Measurements from ENCODE around the gene CCDC122.
"Not testable (repeated sequence)": the region's sequence is repeated elsewhere in the genome, so short reads cannot be mapped to it uniquely, and the experiment has no call there.

CCDC122 gene

GRCh38 chr13:43876366-43876765 is 3.2 kb downstream of the CCDC122 start:
- DNase-seq = no peak

GRCh38 chr13:43874504-43875092 is 4.9 kb downstream of the CCDC122 start:
- DNase-seq = no peak

- no peak for DNase-seq
These were observed 7.4 kb downstream of the CCDC122 start for GRCh38 chr13:43872181-43872580.

- no peak for DNase-seq
These were observed 13.6 kb downstream of the CCDC122 start for GRCh38 chr13:43865892-43866291.

- DNase-seq = no peak
These were observed 14.6 kb downstream of the CCDC122 start for GRCh38 chr13:43864921-43865320.

GRCh38 chr13:43861863-43862262 is 17.7 kb downstream of the CCDC122 start:
- no peak for DNase-seq

- no peak for DNase-seq
These were observed 26.6 kb downstream of the CCDC122 start for GRCh38 chr13:43852923-43853404.

- no peak for DNase-seq
These were observed 28.7 kb downstream of the CCDC122 start for GRCh38 chr13:43850873-43851272.

- no peak for DNase-seq
These were observed 31.4 kb downstream of the CCDC122 start for GRCh38 chr13:43848001-43848649.

GRCh38 chr13:43846496-43847158 is 32.9 kb downstream of the CCDC122 start:
- DNase-seq = no peak

GRCh38 chr13:43838909-43839308 is 40.6 kb downstream of the CCDC122 start:
- DNase-seq = no peak

- DNase-seq = no peak
These were observed 43.8 kb downstream of the CCDC122 start for GRCh38 chr13:43835701-43836100.

GRCh38 chr13:43831088-43831487 is 48.5 kb downstream of the CCDC122 start:
- no peak for DNase-seq

GRCh38 chr13:43830497-43830881 is 49.1 kb downstream of the CCDC122 start:
- DNase-seq = no peak

GRCh38 chr13:43824656-43825055 is 54.9 kb downstream of the CCDC122 start:
- not testable (repeated sequence) for DNase-seq

GRCh38 chr13:43822969-43823368 is 56.6 kb downstream of the CCDC122 start:
- no peak for DNase-seq

GRCh38 chr13:43816401-43816889 is 63.1 kb downstream of the CCDC122 start:
- DNase-seq = no peak

GRCh38 chr13:43815204-43815603 is 64.3 kb downstream of the CCDC122 start:
- DNase-seq = no peak

- no peak for DNase-seq
These were observed 70.9 kb downstream of the CCDC122 start for GRCh38 chr13:43808676-43809075.

GRCh38 chr13:43805681-43806128 is 73.8 kb downstream of the CCDC122 start:
- no peak for DNase-seq

GRCh38 chr13:43805071-43805468 is 74.5 kb downstream of the CCDC122 start:
- DNase-seq = no peak

- no peak for DNase-seq
These were observed 75.0 kb downstream of the CCDC122 start for GRCh38 chr13:43804461-43805070.

- DNase-seq = no peak
These were observed 77.0 kb downstream of the CCDC122 start for GRCh38 chr13:43802511-43802910.

- DNase-seq = no peak
These were observed 78.7 kb downstream of the CCDC122 start for GRCh38 chr13:43800828-43801227.
